Cardiac muscle cell (in vitro differentiated cells and primary cell): ENCODE measurements around the gene DLG4. TPM values are rescaled to one million over a fixed set of nuclear protein-coding genes. Genes with fewer than 3 reads are reported as not detected.
A peak's percentile ranks its signal among the peaks of the same experiment; 100 is the strongest.

ENCODE experiments used
- DNase-seq, 2 donors: peaks; one replicate each; pipeline versions ENCODE4 v3.0.0 to v3.0.0-alpha.2; 2010 to 2017; ENCODE audit warnings: low read depth in 1 of 2, low spot score in 1 of 2
- H3K27ac ChIP-seq: fragments of 200-600 bp; sonication (generic); 2 replicates; pipeline ENCODE4 v1.5.1; 2016
- H3K27me3 ChIP-seq: fragments of 200-600 bp; sonication (generic); 2 replicates; pipeline ENCODE4 v1.6.0; 2016; ENCODE audit warnings: control low read depth
- H3K36me3 ChIP-seq: fragments of 200-600 bp; sonication (generic); 2 replicates; pipeline ENCODE4 v1.5.1; 2016; ENCODE audit warnings: control low read depth
- H3K4me1 ChIP-seq: fragments of 200-600 bp; sonication (generic); 2 replicates; pipeline ENCODE4 v1.8.1; 2017; ENCODE audit warnings: low read depth, mild to moderate bottlenecking, mixed run types
- H3K4me3 ChIP-seq: fragments of 200-600 bp; sonication (generic); 2 replicates; pipeline ENCODE4 v1.5.1; 2016; ENCODE audit warnings: mild to moderate bottlenecking
- H3K9me3 ChIP-seq: fragments of 200-600 bp; sonication (generic); 2 replicates; pipeline ENCODE4 v1.5.1; 2017; ENCODE audit warnings: low read depth, mild to moderate bottlenecking, control low read depth
- CTCF ChIP-seq: IDR thresholded peaks from 2 replicates; pipeline ENCODE4 v1.5.1; 2012; ENCODE audit warnings: low read depth, mild to moderate bottlenecking, low read length
- polyA plus RNA-seq: library from polyadenylated mRNA; unstranded; fragments of >200 nt; fragmentation: Nextera tagmentation; extraction: Ambion mirVana; gene quantifications from 2 replicates; pipeline ENCODE4 v1.2.1, GENCODE V29; 2016
- total RNA-seq: library from RNA; depleted of rRNA; stranded (reverse); fragments of >200 nt; gene quantifications from 2 replicates; pipeline ENCODE4 v1.2.3, GENCODE V29; 2016

DLG4 gene
- total and polyA plus RNA-seq, 2 experiments from 2014 or later = 6.8 to 40.6 TPM

- no peak overlapping the region for H3K27ac ChIP-seq
- no peak for TF ChIP-seq CTCF
- H3K4me1 ChIP-seq = peaks cover 11% of the 10 kb centered on the region
- H3K9me3 ChIP-seq = no peaks in the 10 kb centered on the region
- H3K36me3 ChIP-seq = peaks cover 59% of the 10 kb centered on the region
- no peaks in the 10 kb centered on the region for H3K27me3 ChIP-seq
- H3K4me3 ChIP-seq = no peak overlapping the region
- DNase-seq = no peak
Measured at GRCh38 chr17:7223375-7223774, 3.7 kb upstream of the DLG4 start.

- H3K27ac ChIP-seq = no peak overlapping the region
- H3K4me1 ChIP-seq = peaks cover 14% of the 10 kb centered on the region
- H3K4me3 ChIP-seq = no peak overlapping the region
- no peaks in the 10 kb centered on the region for H3K9me3 ChIP-seq
- no peaks in the 10 kb centered on the region for H3K27me3 ChIP-seq
- H3K36me3 ChIP-seq = peaks cover 55% of the 10 kb centered on the region
- TF ChIP-seq CTCF = no peak
- no peak for DNase-seq
Measured at GRCh38 chr17:7222972-7223292, 3.3 kb upstream of the DLG4 start.

GRCh38 chr17:7222093-7222971, 2.7 kb upstream of the DLG4 start:
- peaks cover 14% of the 10 kb centered on the region for H3K4me1 ChIP-seq
- no peak for TF ChIP-seq CTCF
- no peaks in the 10 kb centered on the region for H3K27me3 ChIP-seq
- DNase-seq = no peak
- no peaks in the 10 kb centered on the region for H3K9me3 ChIP-seq
- peaks cover 49% of the 10 kb centered on the region for H3K36me3 ChIP-seq
- H3K4me3 ChIP-seq = no peak overlapping the region
- no peak overlapping the region for H3K27ac ChIP-seq

GRCh38 chr17:7221278-7222092, 1.8 kb upstream of the DLG4 start:
- H3K9me3 ChIP-seq = no peaks in the 10 kb centered on the region
- DNase-seq = no peak
- H3K27me3 ChIP-seq = no peaks in the 10 kb centered on the region
- no peak overlapping the region for H3K4me3 ChIP-seq
- TF ChIP-seq CTCF = no peak
- peak overlapping the region; percentile 66 for H3K27ac ChIP-seq
- peaks cover 18% of the 10 kb centered on the region for H3K4me1 ChIP-seq
- peaks cover 41% of the 10 kb centered on the region for H3K36me3 ChIP-seq

- Histone ChIP-seq H3K27ac (peak overlapping the region; percentile 66), H3K4me1 (peaks cover 26% of the 10 kb centered on the region), H3K9me3 (no peaks in the 10 kb centered on the region), H3K27me3 (no peaks in the 10 kb centered on the region), H3K36me3 (peaks cover 35% of the 10 kb centered on the region), H3K4me3 (peak overlapping the region; percentile 82)
- peak; percentile 37 to 71 for DNase-seq
- TF ChIP-seq CTCF = peak; percentile 50
Measured at GRCh38 chr17:7220593-7221277, 1.1 kb upstream of the DLG4 start.
